Thyroid gland (tissue), 4 donors: ENCODE results near the gene FNDC5. TPM values are rescaled to one million over a fixed set of nuclear protein-coding genes. Genes with fewer than 3 reads are reported as not detected.

ENCODE experiments used
- DNase-seq, 2 donors: peaks; one replicate each; pipeline ENCODE4 v3.0.0-alpha.2; 2019
- H3K27ac ChIP-seq, 3 donors: fragments of 200-600 bp; sonication (generic); 1 replicate in 2 of 3; 2 replicates in 1 of 3; pipeline ENCODE4 v1.5.1; 2016 to 2019; ENCODE audit warnings: mild to moderate bottlenecking in 1 of 3, moderate library complexity in 1 of 3
- H3K27me3 ChIP-seq: fragments of 200-600 bp; sonication (generic); one replicate; pipeline ENCODE4 v1.5.1; 2019
- H3K36me3 ChIP-seq, 2 donors: fragments of 200-600 bp; sonication (generic); one replicate each; pipeline ENCODE4 v1.5.1; 2016 to 2019
- H3K4me1 ChIP-seq, 2 donors: fragments of 200-600 bp; sonication (generic); one replicate each; pipeline ENCODE4 v1.5.1; 2017 to 2019
- H3K4me3 ChIP-seq, 3 donors: fragments of 200-600 bp; sonication (generic); replicated peaks in 1 of 3; 1 replicate in 2 of 3; 2 replicates in 1 of 3; pipeline ENCODE4 v1.5.1; 2016; ENCODE audit warnings: mild to moderate bottlenecking in 1 of 3
- H3K9me3 ChIP-seq: fragments of 200-600 bp; sonication (generic); one replicate; pipeline ENCODE4 v1.5.1; 2017
- CTCF ChIP-seq, 6 experiments: fragments of 200-600 bp in 3 of 6; fragments of 450-650 bp in 3 of 6; sonication (generic) in 3 of 6; IDR thresholded peaks; one replicate each; pipeline ENCODE4 v1.5.1; 2016 to 2019; ENCODE audit warnings: antibody characterized with exemption in 6 of 6, mild to moderate bottlenecking in 2 of 6, inconsistent platforms in 1 of 6, moderate library complexity in 1 of 6
- POLR2A ChIP-seq, 2 donors: fragments of 450-650 bp; IDR thresholded peaks; one replicate each; pipeline ENCODE4 v1.6.1; 2017; ENCODE audit warnings: antibody characterized with exemption in 2 of 2, mild to moderate bottlenecking in 2 of 2, moderate library complexity in 1 of 2
- WGBS, 2 donors: methylation state at CpG; one replicate each; pipeline ENCODE4 v1.1.5; 2017; 5-methylcytosine and 5-hydroxymethylcytosine counted together
- intact Hi-C: fragments of 100-400 bp; cut with DNase I; formaldehyde crosslinking; loops from one replicate; pipeline ENCODE4 v1.15.1; 2023
- total RNA-seq, 4 donors: library from RNA; depleted of rRNA; stranded (reverse); fragments of >200 nt; gene quantifications; one replicate each; pipeline ENCODE4 v1.2.3, GENCODE V29; 2016

The FNDC5 gene
- total RNA-seq, 4 donors from 2014 or later: 0.27 to 4.0 (median 1.5) TPM

DNA sequence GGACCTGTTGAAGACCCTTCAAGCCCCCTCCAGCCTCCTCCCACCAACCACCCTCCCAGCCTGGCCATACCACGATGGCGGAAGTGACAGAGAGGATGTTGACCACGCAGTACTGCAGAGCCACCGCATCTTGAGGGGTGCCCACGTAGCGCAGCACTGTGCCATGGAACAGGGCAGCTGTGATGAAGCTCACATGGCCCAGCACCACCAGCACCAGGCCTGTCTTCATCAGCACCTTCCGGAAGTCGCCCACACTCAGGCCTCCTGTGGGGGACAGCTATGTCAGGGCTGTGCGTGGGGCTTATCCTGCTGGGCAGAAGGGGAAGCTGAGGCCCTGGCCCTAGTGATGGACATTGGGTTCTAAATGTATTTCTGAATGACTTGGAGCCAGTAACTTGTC is 27.3 kb upstream of the FNDC5 start:
- Histone ChIP-seq H3K9me3 (no peaks in the 10 kb centered on the region), H3K4me3 (no peak overlapping the region), H3K4me1 (peaks cover 17% of the 10 kb centered on the region in 2 donors), H3K27me3 (no peaks in the 10 kb centered on the region), H3K36me3 (no peaks in the 10 kb centered on the region), H3K27ac (no peak overlapping the region)
- intact Hi-C loops: no loop called here
- no peak for TF ChIP-seq POLR2A (IDR thresholded peaks at IDR 0.05)
- TF ChIP-seq CTCF (IDR thresholded peaks at IDR 0.05): no peak
- no peak for DNase-seq
- WGBS, 2 donors: 94 to 96% methylated on average over 8 to 9 of the region's 9 CpGs

DNA sequence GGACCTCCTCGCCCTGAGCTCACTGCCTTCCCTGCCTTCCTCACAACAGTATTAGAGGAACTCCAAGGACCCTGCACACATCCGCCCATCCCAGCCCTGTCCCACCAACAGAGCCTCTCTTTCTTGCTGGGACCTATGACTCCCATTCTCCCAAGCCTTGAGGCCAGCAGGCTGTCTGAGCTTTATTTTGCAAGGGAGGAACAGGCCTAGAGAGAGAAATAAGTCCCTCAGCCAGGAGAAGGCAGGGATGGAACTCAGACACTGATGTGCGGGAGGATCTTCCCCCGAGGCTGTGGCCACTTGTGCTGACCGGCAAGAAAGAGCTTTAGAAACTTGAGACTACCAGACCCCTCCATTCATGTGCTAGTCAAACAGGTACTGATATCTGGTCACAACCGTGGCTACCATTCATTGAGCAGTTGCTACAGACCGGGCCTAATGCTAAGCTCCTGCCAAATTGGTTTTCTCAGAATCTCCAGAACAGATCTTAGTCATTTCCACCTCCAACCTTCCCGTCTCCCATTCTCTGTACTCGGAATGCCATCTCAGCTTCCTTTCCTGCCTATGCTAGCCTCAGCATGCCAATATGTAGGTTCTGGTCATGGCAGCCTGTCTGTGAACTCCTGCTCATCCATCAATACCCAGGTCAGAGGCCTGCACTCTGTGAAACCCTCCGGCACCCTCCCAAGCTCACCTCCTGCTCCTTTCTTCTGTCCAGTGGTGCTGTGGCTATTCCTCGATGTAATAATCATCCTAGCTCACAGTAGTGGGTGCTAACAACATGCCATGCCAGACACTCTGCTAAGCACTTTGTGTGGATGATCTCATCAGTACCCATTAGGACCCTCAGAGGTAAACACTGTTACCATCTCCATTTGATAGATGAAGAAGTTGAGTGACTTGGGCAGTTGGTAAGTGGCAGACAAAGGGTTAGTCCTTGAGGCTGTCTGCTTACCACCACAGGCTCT is 26.7 kb upstream of the FNDC5 start:
- Histone ChIP-seq H3K27me3 (no peaks in the 10 kb centered on the region), H3K36me3 (no peaks in the 10 kb centered on the region), H3K4me1 (peaks cover 17 to 21% of the 10 kb centered on the region in 2 donors), H3K9me3 (no peaks in the 10 kb centered on the region), H3K27ac (no peak overlapping the region), H3K4me3 (no peak overlapping the region)
- 81 to 87% methylated on average over 11 of the region's 11 CpGs for WGBS, 2 donors
- intact Hi-C loops: no loop called here
- TF ChIP-seq POLR2A (IDR thresholded peaks at IDR 0.05) (no peak), CTCF (IDR thresholded peaks at IDR 0.05) (no peak)
- DNase-seq: no peak

DNA sequence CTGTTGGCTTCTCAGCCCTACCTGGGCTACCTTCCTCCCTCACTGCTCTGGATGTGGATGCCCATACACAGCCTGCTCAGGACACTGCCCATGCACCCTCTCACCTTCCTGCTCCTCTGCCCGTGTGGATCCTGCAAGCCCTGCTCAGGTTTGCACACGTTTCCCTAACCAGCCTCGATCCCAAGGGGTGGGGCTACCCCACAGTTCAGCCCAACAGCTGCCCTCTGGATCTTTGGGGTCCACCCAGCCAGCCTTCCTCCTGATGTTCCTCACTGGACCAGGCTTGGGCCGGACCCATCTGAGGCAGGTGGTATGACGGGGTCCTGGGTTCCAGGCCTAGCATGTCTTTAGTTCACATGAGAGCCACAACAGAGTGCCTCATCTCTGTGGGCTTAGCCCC is 25.7 kb upstream of the FNDC5 start:
- TF ChIP-seq CTCF (IDR thresholded peaks at IDR 0.05) (no peak), POLR2A (IDR thresholded peaks at IDR 0.05) (no peak)
- Histone ChIP-seq H3K4me3 (no peak overlapping the region), H3K9me3 (no peaks in the 10 kb centered on the region), H3K4me1 (peaks cover 13 to 21% of the 10 kb centered on the region in 2 donors), H3K27me3 (no peaks in the 10 kb centered on the region), H3K27ac (no peak overlapping the region), H3K36me3 (no peaks in the 10 kb centered on the region)
- 61 to 73% methylated on average over 5 of the region's 5 CpGs for WGBS, 2 donors
- intact Hi-C loops: no loop called here
- no peak for DNase-seq

GRCh38 chr1:32895325-32896215 is 24.9 kb upstream of the FNDC5 start:
- Histone ChIP-seq H3K4me3 (no peak overlapping the region), H3K36me3 (no peaks in the 10 kb centered on the region), H3K9me3 (no peaks in the 10 kb centered on the region), H3K27ac (no peak overlapping the region), H3K4me1 (peaks cover 9 to 17% of the 10 kb centered on the region in 2 donors), H3K27me3 (no peaks in the 10 kb centered on the region)
- DNase-seq: no peak
- intact Hi-C loops: no loop called here
- WGBS, 2 donors: 96 to 97% methylated on average over 21 to 25 of the region's 26 CpGs
- TF ChIP-seq CTCF (IDR thresholded peaks at IDR 0.05) (no peak), POLR2A (IDR thresholded peaks at IDR 0.05) (no peak)
